GM12878 (cell line): ENCODE data around the gene XRCC2. TPM values are rescaled to one million over a fixed set of nuclear protein-coding genes. Genes with fewer than 3 reads are reported as not detected.

ENCODE experiments used
- ATAC-seq: fragments of 200-7000 bp; cut with Tn5 transposase; 3 replicates; pipeline ENCODE4 v1.9.1; 2020; ENCODE audit warnings: mild to moderate bottlenecking, moderate library complexity
- BruUV-seq: library from RNA; stranded (reverse); fragments of 400-500 nt; replicated peaks from 2 replicates; lab custom pipeline; 2021; lab: Mats Ljungman, UMichigan
- CTCF ChIA-PET: fragments of 300-600 bp; sonication (Branson Sonifier 250); formaldehyde crosslinking; extraction: SDS; loops from one replicate; lab custom pipeline; 2021; ENCODE audit warnings: inconsistent platforms; lab: Yijun Ruan, JAX
- POLR2A ChIA-PET: fragments of 350-600 bp; formaldehyde crosslinking; extraction: SDS; loops from one replicate; lab custom pipeline; 2021; ENCODE audit warnings: inconsistent platforms; lab: Charles Lee
- RAD21 ChIA-PET: fragments of 300-600 bp; sonication (Branson Sonifier 250); formaldehyde crosslinking; loops from one replicate; lab custom pipeline; 2023; ENCODE audit warnings: antibody characterized with exemption; ENCODE audit not compliant: unreplicated experiment; lab: Charles Lee
- SMC1A ChIA-PET: fragments of 300-600 bp; sonication (Branson Sonifier 250); formaldehyde crosslinking; loops from one replicate; lab custom pipeline; 2023; ENCODE audit not compliant: unreplicated experiment, uncharacterized antibody; lab: Charles Lee
- DNase-seq: peaks from one replicate; pipeline ENCODE4 v3.0.0-alpha.2; 2011; ENCODE audit warnings: low read depth, low spot score
- FAIRE-seq: peaks from 3 replicates; lab custom pipeline; 2011; peaks lifted over from hg19 to GRCh38; lab: Jason Lieb, UNC
- H2AFZ ChIP-seq: 2 replicates; pipeline ENCODE4 v1.6.0; 2011; ENCODE audit warnings: low read depth, low read length, control low read depth; ENCODE audit not compliant: control insufficient read depth
- H3K27ac ChIP-seq: 2 replicates; pipeline ENCODE4 v1.5.1; 2011; ENCODE audit warnings: control low read depth; ENCODE audit not compliant: control insufficient read depth, insufficient read depth
- H3K27me3 ChIP-seq, 2 experiments: replicated peaks in 1 of 2; 2 replicates each; pipeline versions ENCODE4 v1.6.0 to v1.6.1; 2011; ENCODE audit warnings: low read length in 1 of 2; ENCODE audit not compliant: control insufficient read depth in 2 of 2, insufficient read depth in 2 of 2
- H3K36me3 ChIP-seq, 2 experiments: 2 replicates each; pipeline ENCODE4 v1.5.1; 2011; ENCODE audit warnings: low read length in 1 of 2; ENCODE audit not compliant: control insufficient read depth in 2 of 2, insufficient read depth in 2 of 2
- H3K4me1 ChIP-seq: 2 replicates; pipeline ENCODE4 v1.6.1; 2011; ENCODE audit warnings: mild to moderate bottlenecking, low read length, moderate library complexity, mixed read lengths; ENCODE audit not compliant: control insufficient read depth, insufficient read depth
- H3K4me2 ChIP-seq: 2 replicates; pipeline ENCODE4 v1.6.0; 2011; ENCODE audit warnings: control low read depth; ENCODE audit not compliant: control insufficient read depth, insufficient read depth
- H3K4me3 ChIP-seq: fragments of 200-600 bp; sonication (generic); 2 replicates; pipeline ENCODE4 v1.5.1; 2016
- H3K79me2 ChIP-seq: 2 replicates; pipeline ENCODE4 v1.6.0; 2011; ENCODE audit warnings: low read length; ENCODE audit not compliant: control insufficient read depth, insufficient read depth
- H3K9ac ChIP-seq: 2 replicates; pipeline ENCODE4 v1.8.0; 2011; ENCODE audit warnings: low read length, control low read depth, mixed read lengths; ENCODE audit not compliant: control insufficient read depth, insufficient read depth
- H3K9me3 ChIP-seq: replicated peaks from 3 replicates; pipeline ENCODE4 v1.5.1; 2011; ENCODE audit warnings: mild to moderate bottlenecking, low read length; ENCODE audit not compliant: control insufficient read depth, insufficient read depth
- H4K20me1 ChIP-seq: 2 replicates; pipeline ENCODE4 v1.6.0; 2011; ENCODE audit not compliant: control insufficient read depth, insufficient read depth
- ATF7 ChIP-seq: fragments of 450-650 bp; IDR thresholded peaks from 2 replicates; pipeline ENCODE4 v1.6.1; 2016; ENCODE audit warnings: low read depth, mild to moderate bottlenecking
- CREM ChIP-seq: IDR thresholded peaks from 2 replicates; pipeline ENCODE4 v1.6.1; 2014; ENCODE audit warnings: antibody characterized with exemption, low read depth
- DPF2 ChIP-seq: fragments of 450-650 bp; IDR thresholded peaks from 2 replicates; pipeline ENCODE4 v1.6.1; 2017; ENCODE audit warnings: mild to moderate bottlenecking
- GABPA ChIP-seq: IDR thresholded peaks from 2 replicates; pipeline ENCODE4 v1.6.1; 2014; ENCODE audit warnings: antibody characterized with exemption, low read depth, mild to moderate bottlenecking, inconsistent platforms
- RUNX3 ChIP-seq: IDR thresholded peaks from 2 replicates; pipeline ENCODE4 v1.6.1; 2012; ENCODE audit warnings: low read length, inconsistent platforms
- SMC3 ChIP-seq: IDR thresholded peaks from 2 replicates; pipeline ENCODE4 v1.6.1; 2011; ENCODE audit warnings: low read length, improper control_type of control experiment, borderline replicate concordance
- YBX1 ChIP-seq: fragments of 450-650 bp; IDR thresholded peaks from 2 replicates; pipeline ENCODE4 v1.6.1; 2016; ENCODE audit warnings: antibody characterized with exemption
- ZBED1 ChIP-seq: IDR thresholded peaks from 2 replicates; pipeline ENCODE4 v1.6.1; 2016; ENCODE audit warnings: borderline replicate concordance
- ZNF217 ChIP-seq: fragments of 450-650 bp; IDR thresholded peaks from 2 replicates; pipeline ENCODE4 v1.6.1; 2017; ENCODE audit warnings: antibody characterized with exemption, mild to moderate bottlenecking
- WGBS: methylation state at CpG from one replicate; pipeline ENCODE4 v1.1.6; 2016; ENCODE audit warnings: low lambda C conversion rate; ENCODE audit not compliant: insufficient replicate concordance, insufficient coverage; ENCODE audit errors: missing lambda C conversion rate; 5-methylcytosine and 5-hydroxymethylcytosine counted together
- in situ Hi-C: fragments of 300-500 bp; cut with MboI; formaldehyde crosslinking; loops from 9 replicates; pipeline ENCODE4 v1.14.3; 2018; ENCODE audit warnings: mixed read lengths
- intact Hi-C: fragments of 100-400 bp; cut with micrococcal nuclease; formaldehyde crosslinking; loops from one replicate; pipeline ENCODE4 v1.14.2; 2022; ENCODE audit not compliant: unreplicated experiment
- polyA plus RNA-seq, 11 experiments: library from polyadenylated mRNA; depleted of rRNA in 4 of 11; unstranded in 6 of 11; stranded (reverse) in 5 of 11; fragments of >200 nt; fragmentation: Nextera tagmentation in 4 of 11; fragmentation: Illumina TruSeq in 1 of 11; extraction: Ambion mirVana in 4 of 11; extraction: Trizol in 1 of 11; gene quantifications; 1 replicate in 1 of 11; 2 replicates in 10 of 11; pipeline versions ENCODE4 v1.2.1 to v1.2.3, GENCODE V29; 2011 to 2016; ENCODE audit warnings: inconsistent platforms in 2 of 11, missing spikeins in 2 of 11, low read depth in 1 of 11
- total RNA-seq, 4 experiments: library from RNA; depleted of rRNA in 3 of 4; stranded (reverse); fragments of >200 nt in 3 of 4; fragmentation: Illumina TruSeq in 1 of 4; extraction: Trizol in 1 of 4; gene quantifications; 2 replicates each; pipeline versions ENCODE4 v1.2.1 to v1.2.3, GENCODE V29; 2013 to 2021
- TF ChIP-seq, protein P1 (sequence below): fragments of 450-650 bp; IDR thresholded peaks from 2 replicates; pipeline ENCODE4 v1.6.1; 2016; ENCODE audit warnings: mild to moderate bottlenecking, moderate library complexity, borderline replicate concordance
- TF ChIP-seq, protein P2 (sequence below): IDR thresholded peaks from 2 replicates; pipeline ENCODE4 v1.6.1; 2011; ENCODE audit warnings: borderline replicate concordance, low read depth, mild to moderate bottlenecking, moderate library complexity, low read length; ENCODE audit not compliant: insufficient read depth, poor library complexity, severe bottlenecking
- TF ChIP-seq, protein P3 (sequence below): IDR thresholded peaks from 2 replicates; pipeline ENCODE4 v1.6.1; 2011; ENCODE audit warnings: low read depth, mild to moderate bottlenecking, low read length, moderate library complexity, borderline replicate concordance; ENCODE audit errors: extremely low read depth
- TF ChIP-seq, protein P4 (sequence below): fragments of 150-350 bp; IDR thresholded peaks from 2 replicates; pipeline ENCODE4 v1.6.1; 2016; ENCODE audit warnings: low read depth, low read length
- TF ChIP-seq, protein P5 (sequence below): IDR thresholded peaks from 2 replicates; pipeline ENCODE4 v1.6.1; 2012; ENCODE audit warnings: low read depth, low read length, improper control_type of control experiment

Gene XRCC2
- total and polyA plus RNA-seq, 10 of the 15 experiments (the other 5 are each of a cell fraction or from before 2014, with no cell fraction given): 4.8 to 21.4 (median 13.9) TPM

DNA sequence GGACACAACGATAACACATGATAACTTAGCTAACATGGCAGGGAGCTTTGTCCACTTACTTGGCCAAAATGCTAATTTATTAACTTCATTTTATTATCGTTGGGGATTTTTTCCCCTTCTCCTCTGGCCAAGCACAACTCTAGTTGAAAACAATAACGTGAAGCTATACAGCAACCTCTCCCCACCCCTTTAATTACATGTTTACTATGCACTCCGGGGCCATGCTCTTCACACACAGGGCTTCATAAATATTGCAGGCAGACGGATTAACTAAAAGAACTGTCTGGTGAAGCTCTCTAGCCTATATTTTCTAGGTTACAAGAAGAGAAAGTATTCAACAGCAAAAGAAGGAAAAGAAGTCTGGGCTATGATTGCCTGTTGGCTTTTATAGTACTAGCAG lies 51.7 kb downstream of the XRCC2 start:
- Histone ChIP-seq H2AFZ (no peak overlapping the region), H3K79me2 (no peaks in the 10 kb centered on the region), H3K27ac (no peak overlapping the region), H3K9me3 (no peaks in the 10 kb centered on the region), H3K4me2 (no peak overlapping the region), H3K4me3 (no peak overlapping the region), H4K20me1 (no peaks in the 10 kb centered on the region), H3K9ac (no peak overlapping the region), H3K36me3 (no peaks in the 10 kb centered on the region), H3K27me3 (no peaks in the 10 kb centered on the region), H3K4me1 (no peaks in the 10 kb centered on the region)
- RAD21 ChIA-PET: interaction anchor here (0.7 to 0.9 kb wide), 2 partner anchors 45 to 82 kb away, joined by 3 read pairs; no protein-coding TSS in a partner anchor
- WGBS: 49% methylated on average over 5 of the region's 5 CpGs
- ATAC-seq: no peak
- intact Hi-C loops: no loop called here
- in situ Hi-C loops: no loop called here
- CTCF ChIA-PET: interaction anchor here (0.8 kb wide), 1 partner anchor 16 kb away, joined by 4 read pairs; no protein-coding TSS in a partner anchor
- no peak for FAIRE-seq
- no peak for DNase-seq
- BruUV-seq: no TSS peak
- POLR2A ChIA-PET: no interaction called here
- SMC1A ChIA-PET: interaction anchor here (0.6 to 1.1 kb wide), 2 partner anchors 45 to 50 kb away, joined by 3 to 4 read pairs; no protein-coding TSS in a partner anchor
- TF ChIP-seq, protein P1, sequence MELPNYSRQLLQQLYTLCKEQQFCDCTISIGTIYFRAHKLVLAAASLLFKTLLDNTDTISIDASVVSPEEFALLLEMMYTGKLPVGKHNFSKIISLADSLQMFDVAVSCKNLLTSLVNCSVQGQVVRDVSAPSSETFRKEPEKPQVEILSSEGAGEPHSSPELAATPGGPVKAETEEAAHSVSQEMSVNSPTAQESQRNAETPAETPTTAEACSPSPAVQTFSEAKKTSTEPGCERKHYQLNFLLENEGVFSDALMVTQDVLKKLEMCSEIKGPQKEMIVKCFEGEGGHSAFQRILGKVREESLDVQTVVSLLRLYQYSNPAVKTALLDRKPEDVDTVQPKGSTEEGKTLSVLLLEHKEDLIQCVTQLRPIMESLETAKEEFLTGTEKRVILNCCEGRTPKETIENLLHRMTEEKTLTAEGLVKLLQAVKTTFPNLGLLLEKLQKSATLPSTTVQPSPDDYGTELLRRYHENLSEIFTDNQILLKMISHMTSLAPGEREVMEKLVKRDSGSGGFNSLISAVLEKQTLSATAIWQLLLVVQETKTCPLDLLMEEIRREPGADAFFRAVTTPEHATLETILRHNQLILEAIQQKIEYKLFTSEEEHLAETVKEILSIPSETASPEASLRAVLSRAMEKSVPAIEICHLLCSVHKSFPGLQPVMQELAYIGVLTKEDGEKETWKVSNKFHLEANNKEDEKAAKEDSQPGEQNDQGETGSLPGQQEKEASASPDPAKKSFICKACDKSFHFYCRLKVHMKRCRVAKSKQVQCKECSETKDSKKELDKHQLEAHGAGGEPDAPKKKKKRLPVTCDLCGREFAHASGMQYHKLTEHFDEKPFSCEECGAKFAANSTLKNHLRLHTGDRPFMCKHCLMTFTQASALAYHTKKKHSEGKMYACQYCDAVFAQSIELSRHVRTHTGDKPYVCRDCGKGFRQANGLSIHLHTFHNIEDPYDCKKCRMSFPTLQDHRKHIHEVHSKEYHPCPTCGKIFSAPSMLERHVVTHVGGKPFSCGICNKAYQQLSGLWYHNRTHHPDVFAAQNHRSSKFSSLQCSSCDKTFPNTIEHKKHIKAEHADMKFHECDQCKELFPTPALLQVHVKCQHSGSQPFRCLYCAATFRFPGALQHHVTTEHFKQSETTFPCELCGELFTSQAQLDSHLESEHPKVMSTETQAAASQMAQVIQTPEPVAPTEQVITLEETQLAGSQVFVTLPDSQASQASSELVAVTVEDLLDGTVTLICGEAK: no peak
- no peak for TF ChIP-seq GABPA
- TF ChIP-seq SMC3: no peak
- TF ChIP-seq, protein P2, sequence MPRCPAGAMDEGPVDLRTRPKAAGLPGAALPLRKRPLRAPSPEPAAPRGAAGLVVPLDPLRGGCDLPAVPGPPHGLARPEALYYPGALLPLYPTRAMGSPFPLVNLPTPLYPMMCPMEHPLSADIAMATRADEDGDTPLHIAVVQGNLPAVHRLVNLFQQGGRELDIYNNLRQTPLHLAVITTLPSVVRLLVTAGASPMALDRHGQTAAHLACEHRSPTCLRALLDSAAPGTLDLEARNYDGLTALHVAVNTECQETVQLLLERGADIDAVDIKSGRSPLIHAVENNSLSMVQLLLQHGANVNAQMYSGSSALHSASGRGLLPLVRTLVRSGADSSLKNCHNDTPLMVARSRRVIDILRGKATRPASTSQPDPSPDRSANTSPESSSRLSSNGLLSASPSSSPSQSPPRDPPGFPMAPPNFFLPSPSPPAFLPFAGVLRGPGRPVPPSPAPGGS: no peak
- no peak for TF ChIP-seq ZNF217
- no peak for TF ChIP-seq DPF2
- no peak for TF ChIP-seq RUNX3
- TF ChIP-seq, protein P3, sequence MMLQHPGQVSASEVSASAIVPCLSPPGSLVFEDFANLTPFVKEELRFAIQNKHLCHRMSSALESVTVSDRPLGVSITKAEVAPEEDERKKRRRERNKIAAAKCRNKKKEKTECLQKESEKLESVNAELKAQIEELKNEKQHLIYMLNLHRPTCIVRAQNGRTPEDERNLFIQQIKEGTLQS: no peak
- TF ChIP-seq, protein P4, sequence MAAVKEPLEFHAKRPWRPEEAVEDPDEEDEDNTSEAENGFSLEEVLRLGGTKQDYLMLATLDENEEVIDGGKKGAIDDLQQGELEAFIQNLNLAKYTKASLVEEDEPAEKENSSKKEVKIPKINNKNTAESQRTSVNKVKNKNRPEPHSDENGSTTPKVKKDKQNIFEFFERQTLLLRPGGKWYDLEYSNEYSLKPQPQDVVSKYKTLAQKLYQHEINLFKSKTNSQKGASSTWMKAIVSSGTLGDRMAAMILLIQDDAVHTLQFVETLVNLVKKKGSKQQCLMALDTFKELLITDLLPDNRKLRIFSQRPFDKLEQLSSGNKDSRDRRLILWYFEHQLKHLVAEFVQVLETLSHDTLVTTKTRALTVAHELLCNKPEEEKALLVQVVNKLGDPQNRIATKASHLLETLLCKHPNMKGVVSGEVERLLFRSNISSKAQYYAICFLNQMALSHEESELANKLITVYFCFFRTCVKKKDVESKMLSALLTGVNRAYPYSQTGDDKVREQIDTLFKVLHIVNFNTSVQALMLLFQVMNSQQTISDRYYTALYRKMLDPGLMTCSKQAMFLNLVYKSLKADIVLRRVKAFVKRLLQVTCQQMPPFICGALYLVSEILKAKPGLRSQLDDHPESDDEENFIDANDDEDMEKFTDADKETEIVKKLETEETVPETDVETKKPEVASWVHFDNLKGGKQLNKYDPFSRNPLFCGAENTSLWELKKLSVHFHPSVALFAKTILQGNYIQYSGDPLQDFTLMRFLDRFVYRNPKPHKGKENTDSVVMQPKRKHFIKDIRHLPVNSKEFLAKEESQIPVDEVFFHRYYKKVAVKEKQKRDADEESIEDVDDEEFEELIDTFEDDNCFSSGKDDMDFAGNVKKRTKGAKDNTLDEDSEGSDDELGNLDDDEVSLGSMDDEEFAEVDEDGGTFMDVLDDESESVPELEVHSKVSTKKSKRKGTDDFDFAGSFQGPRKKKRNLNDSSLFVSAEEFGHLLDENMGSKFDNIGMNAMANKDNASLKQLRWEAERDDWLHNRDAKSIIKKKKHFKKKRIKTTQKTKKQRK: no peak
- no peak for TF ChIP-seq ATF7
- TF ChIP-seq CREM: no peak
- TF ChIP-seq, protein P5, sequence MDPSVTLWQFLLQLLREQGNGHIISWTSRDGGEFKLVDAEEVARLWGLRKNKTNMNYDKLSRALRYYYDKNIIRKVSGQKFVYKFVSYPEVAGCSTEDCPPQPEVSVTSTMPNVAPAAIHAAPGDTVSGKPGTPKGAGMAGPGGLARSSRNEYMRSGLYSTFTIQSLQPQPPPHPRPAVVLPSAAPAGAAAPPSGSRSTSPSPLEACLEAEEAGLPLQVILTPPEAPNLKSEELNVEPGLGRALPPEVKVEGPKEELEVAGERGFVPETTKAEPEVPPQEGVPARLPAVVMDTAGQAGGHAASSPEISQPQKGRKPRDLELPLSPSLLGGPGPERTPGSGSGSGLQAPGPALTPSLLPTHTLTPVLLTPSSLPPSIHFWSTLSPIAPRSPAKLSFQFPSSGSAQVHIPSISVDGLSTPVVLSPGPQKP: no peak
- TF ChIP-seq ZBED1: no peak
- no peak for TF ChIP-seq YBX1
